Inflammatory macrophage treated with lipopolysaccharide for 4 hours (primary cell): ENCODE results near the gene AZIN2.
A peak's percentile ranks its signal among the peaks of the same experiment; 100 is the strongest.
"Not testable (repeated sequence)": the region's sequence is repeated elsewhere in the genome, so short reads cannot be mapped to it uniquely, and the experiment has no call there.

Source experiments
- DNase-seq: peaks from one replicate; pipeline ENCODE4 v3.0.0-alpha.2; 2020

AZIN2 gene

GRCh38 chr1:33060579-33061083 lies 20.3 kb upstream of the AZIN2 start:
- DNase-seq = peak; percentile 92

GRCh38 chr1:33061834-33062233 lies 19.1 kb upstream of the AZIN2 start:
- peak; percentile 85 for DNase-seq

GRCh38 chr1:33064284-33064683 lies 16.7 kb upstream of the AZIN2 start:
- DNase-seq = not testable (repeated sequence)

- DNase-seq = no peak
Observed at GRCh38 chr1:33065301-33065700, 15.7 kb upstream of the AZIN2 start.

- DNase-seq = not testable (repeated sequence)
Observed at GRCh38 chr1:33066477-33066876, 14.5 kb upstream of the AZIN2 start.

- DNase-seq = not testable (repeated sequence)
Observed at GRCh38 chr1:33068108-33068507, 12.8 kb upstream of the AZIN2 start.

GRCh38 chr1:33070628-33071027 lies 10.3 kb upstream of the AZIN2 start:
- DNase-seq = no peak

- DNase-seq = no peak
Observed at GRCh38 chr1:33072707-33073106, 8.2 kb upstream of the AZIN2 start.

- DNase-seq = no peak
Observed at GRCh38 chr1:33074193-33074945, 6.6 kb upstream of the AZIN2 start.

- no peak for DNase-seq
Observed at GRCh38 chr1:33078030-33078591, 2.8 kb upstream of the AZIN2 start.

- no peak for DNase-seq
Observed at GRCh38 chr1:33080373-33080772, 580 bp upstream of the AZIN2 start.

- peak; percentile 46 for DNase-seq
Observed at GRCh38 chr1:33081554-33082305, 777 bp downstream of the AZIN2 start.

- DNase-seq = no peak
Observed at GRCh38 chr1:33082575-33083108, 1.7 kb downstream of the AZIN2 start.

- DNase-seq = no peak
Observed at GRCh38 chr1:33085332-33085731, 4.4 kb downstream of the AZIN2 start.

GRCh38 chr1:33086384-33086850 lies 5.5 kb downstream of the AZIN2 start:
- DNase-seq = peak; percentile 77

- DNase-seq = no peak
Observed at GRCh38 chr1:33087677-33088076, 6.7 kb downstream of the AZIN2 start.

- peak; percentile 72 for DNase-seq
Observed at GRCh38 chr1:33088119-33088906, 7.4 kb downstream of the AZIN2 start.

GRCh38 chr1:33089457-33089856 lies 8.5 kb downstream of the AZIN2 start:
- no peak for DNase-seq

- no peak for DNase-seq
Observed at GRCh38 chr1:33092438-33092837, 11.5 kb downstream of the AZIN2 start.

GRCh38 chr1:33093004-33093403 lies 12.1 kb downstream of the AZIN2 start:
- DNase-seq = no peak

- DNase-seq = no peak
Observed at GRCh38 chr1:33094486-33094885, 13.5 kb downstream of the AZIN2 start.

- DNase-seq = peak; percentile 37
Observed at GRCh38 chr1:33094971-33095604, 14.1 kb downstream of the AZIN2 start.
